C4-2B (cell line): Measurements from ENCODE around the gene PTBP3.
A peak's percentile ranks its signal among the peaks of the same experiment; 100 is the strongest.

Experiments
- H3K27ac ChIP-seq: fragments of 450-650 bp; 2 replicates; pipeline ENCODE4 v1.5.1; 2017
- ZFX ChIP-seq: fragments of 450-650 bp; IDR thresholded peaks from 2 replicates; pipeline ENCODE4 v1.6.1; 2017
- TF ChIP-seq, protein P1 (sequence below): fragments of 450-650 bp; conservative IDR thresholded peaks from 2 replicates; pipeline ENCODE4 v1.5.1; 2017; ENCODE audit warnings: mild to moderate bottlenecking

Gene PTBP3

DNA sequence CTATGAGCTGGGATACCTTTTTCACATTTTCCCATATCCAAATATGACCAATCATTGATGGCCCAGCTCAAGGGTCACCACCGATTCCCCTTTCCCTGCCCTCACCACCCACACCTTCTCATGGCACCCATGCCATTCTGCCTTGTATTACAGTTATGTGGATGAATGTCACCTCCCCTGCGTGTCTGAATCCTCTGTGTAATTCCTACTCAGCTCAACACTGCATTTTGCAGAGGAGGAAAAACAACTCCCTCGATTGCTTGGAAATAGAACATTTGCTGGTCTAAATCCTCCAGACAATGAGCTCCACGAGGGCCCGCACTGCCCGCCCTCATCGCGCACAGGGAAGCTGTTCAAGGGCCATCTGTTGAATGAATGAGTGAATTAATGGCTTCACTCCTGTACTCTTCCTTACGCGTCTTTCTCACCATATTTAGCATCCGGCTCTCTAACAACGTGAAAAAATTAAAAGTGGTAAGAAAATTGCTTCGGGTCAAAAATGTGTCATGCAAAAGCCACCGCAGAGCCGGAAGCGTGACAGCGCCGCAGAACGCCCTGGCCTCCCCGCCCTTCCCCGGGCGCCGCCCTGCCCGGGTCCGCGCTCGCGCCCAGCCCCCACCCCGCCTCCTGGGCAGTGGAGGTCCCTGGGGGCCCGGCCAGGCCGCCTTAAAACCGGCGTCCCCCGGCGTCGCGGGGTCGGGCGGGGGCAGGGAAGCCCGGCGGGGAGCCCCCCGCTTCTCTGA lies 159.0 kb downstream of the PTBP3 start:
- TF ChIP-seq ZFX, result no peak
- TF ChIP-seq, protein P1, sequence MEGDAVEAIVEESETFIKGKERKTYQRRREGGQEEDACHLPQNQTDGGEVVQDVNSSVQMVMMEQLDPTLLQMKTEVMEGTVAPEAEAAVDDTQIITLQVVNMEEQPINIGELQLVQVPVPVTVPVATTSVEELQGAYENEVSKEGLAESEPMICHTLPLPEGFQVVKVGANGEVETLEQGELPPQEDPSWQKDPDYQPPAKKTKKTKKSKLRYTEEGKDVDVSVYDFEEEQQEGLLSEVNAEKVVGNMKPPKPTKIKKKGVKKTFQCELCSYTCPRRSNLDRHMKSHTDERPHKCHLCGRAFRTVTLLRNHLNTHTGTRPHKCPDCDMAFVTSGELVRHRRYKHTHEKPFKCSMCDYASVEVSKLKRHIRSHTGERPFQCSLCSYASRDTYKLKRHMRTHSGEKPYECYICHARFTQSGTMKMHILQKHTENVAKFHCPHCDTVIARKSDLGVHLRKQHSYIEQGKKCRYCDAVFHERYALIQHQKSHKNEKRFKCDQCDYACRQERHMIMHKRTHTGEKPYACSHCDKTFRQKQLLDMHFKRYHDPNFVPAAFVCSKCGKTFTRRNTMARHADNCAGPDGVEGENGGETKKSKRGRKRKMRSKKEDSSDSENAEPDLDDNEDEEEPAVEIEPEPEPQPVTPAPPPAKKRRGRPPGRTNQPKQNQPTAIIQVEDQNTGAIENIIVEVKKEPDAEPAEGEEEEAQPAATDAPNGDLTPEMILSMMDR, result no peak
- H3K27ac ChIP-seq, result peak overlapping the region; percentile 64

DNA sequence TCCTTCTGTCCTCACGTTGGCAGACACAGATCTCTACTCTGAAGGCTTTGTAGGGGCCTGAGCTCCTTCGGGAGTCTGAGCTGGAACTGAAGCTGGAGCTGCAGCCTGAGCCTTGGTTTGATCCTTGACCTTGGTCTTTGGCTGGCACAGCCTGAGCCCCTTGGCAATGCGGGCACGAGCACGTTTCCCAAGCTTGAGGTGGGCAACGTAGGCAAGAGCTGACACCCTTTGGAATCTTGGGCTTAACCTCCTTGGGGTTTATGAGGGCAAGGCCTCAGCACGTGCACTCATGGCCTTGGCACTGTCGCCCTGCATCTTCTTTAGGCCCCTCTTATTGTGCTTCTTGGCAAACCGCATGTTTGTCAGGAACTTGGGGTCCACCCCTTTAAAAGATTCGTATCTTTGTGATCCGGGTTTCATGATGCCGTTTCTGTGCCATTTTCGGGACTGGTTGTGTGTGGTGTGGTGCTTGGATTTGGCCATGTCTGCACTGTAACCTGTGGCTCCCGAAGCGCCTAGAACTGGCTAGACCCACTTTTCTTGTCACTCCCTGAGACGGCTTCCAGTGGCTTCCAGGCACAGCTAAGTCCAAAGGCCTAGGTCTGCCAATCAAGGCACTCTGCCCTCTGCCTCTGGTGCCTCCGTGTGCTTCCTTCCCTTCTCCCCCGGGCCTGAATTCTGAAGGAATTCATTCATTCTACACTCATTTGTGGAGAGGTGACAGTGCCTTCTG lies 159.8 kb downstream of the PTBP3 start:
- TF ChIP-seq, protein P1, result no peak
- TF ChIP-seq ZFX, result no peak
- H3K27ac ChIP-seq, result peak overlapping the region; percentile 64

DNA sequence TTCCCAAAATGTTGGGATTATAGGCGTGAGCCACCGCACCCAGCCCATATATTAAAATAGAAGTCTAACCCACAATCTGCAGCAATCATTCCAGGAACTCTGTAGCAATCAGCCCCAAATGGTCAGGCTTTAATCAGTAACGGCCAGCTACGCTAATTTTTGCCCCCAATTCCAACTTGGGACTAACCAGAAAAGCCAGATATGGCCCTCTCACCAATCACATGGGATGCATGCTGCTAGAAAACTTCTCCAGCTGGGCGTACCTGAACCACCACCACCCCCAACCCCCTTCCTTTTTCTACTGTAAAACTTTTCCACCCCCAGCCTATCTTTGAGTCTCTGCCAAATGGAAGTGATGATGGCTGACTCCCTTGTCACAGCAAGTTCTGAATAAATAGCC lies 162.5 kb downstream of the PTBP3 start:
- TF ChIP-seq, protein P1, result no peak
- TF ChIP-seq ZFX, result no peak
- H3K27ac ChIP-seq, result peak overlapping the region; percentile 41

DNA sequence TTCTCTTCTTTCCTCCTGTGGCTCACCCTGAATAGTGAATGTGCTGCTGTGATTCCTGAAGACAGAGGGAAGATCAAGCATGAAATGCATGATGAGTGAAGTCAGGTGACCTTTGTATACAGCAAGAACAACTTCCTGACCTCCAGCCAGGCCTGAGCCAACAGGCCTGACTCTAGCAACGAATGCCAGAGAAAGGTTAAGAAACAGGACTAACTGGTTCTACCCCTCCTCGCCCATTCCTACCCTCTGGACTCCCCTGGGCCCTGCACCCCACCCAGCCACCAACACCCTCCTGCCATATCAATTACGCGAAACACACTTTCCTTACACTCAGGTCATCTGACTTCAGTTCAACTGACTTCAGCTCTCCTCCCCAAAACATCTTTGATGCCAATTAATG lies 163.2 kb downstream of the PTBP3 start:
- peak overlapping the region; percentile 41 for H3K27ac ChIP-seq
- no peak for TF ChIP-seq ZFX
- TF ChIP-seq, protein P1, result no peak

DNA sequence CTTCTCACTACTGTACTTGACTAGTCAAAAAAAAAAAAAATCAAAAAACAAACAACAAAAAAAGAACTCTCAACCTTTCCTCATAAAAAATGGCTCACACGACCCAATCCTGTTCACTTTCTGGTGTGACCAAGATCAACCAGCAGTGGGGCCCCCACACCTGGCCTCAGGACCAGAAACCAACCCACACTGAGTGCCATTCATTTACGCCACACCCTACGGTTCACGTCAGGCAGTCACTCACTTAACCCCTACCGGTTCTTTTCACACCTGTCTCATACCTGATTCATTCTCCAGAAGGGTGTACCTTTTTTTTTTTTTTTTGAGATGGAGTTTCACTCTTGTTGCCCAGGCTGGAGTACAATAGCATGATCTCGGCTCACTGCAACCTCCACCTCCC lies 164.1 kb downstream of the PTBP3 start:
- 0 out of 2 replicates have a peak overlapping the region, but pooled peaks have one; percentile 41 for H3K27ac ChIP-seq
- no peak for TF ChIP-seq ZFX
- TF ChIP-seq, protein P1, result no peak

DNA sequence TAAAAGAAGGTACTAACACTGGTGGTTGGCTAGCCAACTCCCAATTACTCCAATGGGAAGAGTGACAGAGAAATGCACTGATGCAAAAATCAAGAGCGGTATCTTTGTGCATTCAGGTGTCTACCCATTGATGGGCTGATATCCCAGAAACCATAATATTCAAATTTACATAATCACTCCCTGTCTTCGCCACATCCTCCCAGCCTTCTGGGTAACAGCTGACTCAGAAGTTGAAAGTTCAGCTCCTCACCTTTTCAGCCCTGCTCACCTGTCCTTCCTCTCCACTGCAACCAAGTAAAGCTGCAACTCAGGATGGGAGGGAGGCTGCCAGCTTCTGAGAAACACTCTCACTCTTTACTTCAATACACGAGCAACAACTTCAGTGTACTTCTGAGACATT lies 165.2 kb downstream of the PTBP3 start:
- TF ChIP-seq, protein P1, result no peak
- TF ChIP-seq ZFX, result no peak
- no peak overlapping the region for H3K27ac ChIP-seq
